GM20431 (cell line): ENCODE results near the gene APOB.
"Not testable (repeated sequence)": the region's sequence is repeated elsewhere in the genome, so short reads cannot be mapped to it uniquely, and the experiment has no call there.

Experiments used
- in situ Hi-C: fragments of 300-500 bp; cut with MseI, MboI; formaldehyde crosslinking; loops from one replicate; pipeline ENCODE4 v1.15.0; 2020; ENCODE audit warnings: low sequenced_read_pairs; ENCODE audit not compliant: unreplicated experiment

APOB gene

GRCh38 chr2:21034156-21034971 lies 9.5 kb downstream of the APOB start:
- in situ Hi-C loops = no loop called here

- in situ Hi-C loops = no loop called here
These were observed 10.4 kb downstream of the APOB start for GRCh38 chr2:21033237-21034155.

- in situ Hi-C loops = no loop called here
These were observed 11.3 kb downstream of the APOB start for GRCh38 chr2:21032338-21033236.

- in situ Hi-C loops = no loop called here
These were observed 12.6 kb downstream of the APOB start for GRCh38 chr2:21030983-21031968.

GRCh38 chr2:21029519-21029918 lies 14.4 kb downstream of the APOB start:
- in situ Hi-C loops = no loop called here

- in situ Hi-C loops = not testable (repeated sequence)
These were observed 14.9 kb downstream of the APOB start for GRCh38 chr2:21028951-21029350.

GRCh38 chr2:21028021-21028947 lies 15.6 kb downstream of the APOB start:
- in situ Hi-C loops = no loop called here

GRCh38 chr2:21026479-21027282 lies 17.2 kb downstream of the APOB start:
- in situ Hi-C loops = no loop called here

GRCh38 chr2:21025690-21026478 lies 18.0 kb downstream of the APOB start:
- in situ Hi-C loops = no loop called here

- in situ Hi-C loops = no loop called here
These were observed 19.0 kb downstream of the APOB start for GRCh38 chr2:21024722-21025389.

GRCh38 chr2:21024198-21024597 lies 19.7 kb downstream of the APOB start:
- in situ Hi-C loops = no loop called here

GRCh38 chr2:21023419-21024181 lies 20.3 kb downstream of the APOB start:
- in situ Hi-C loops = no loop called here

GRCh38 chr2:21022792-21023367 lies 21.0 kb downstream of the APOB start:
- in situ Hi-C loops = no loop called here

GRCh38 chr2:21021430-21021829 lies 22.4 kb downstream of the APOB start:
- in situ Hi-C loops = no loop called here
